KOPT-K1 (cell line): Measurements from ENCODE around the gene NEDD4.
A peak's percentile ranks its signal among the peaks of the same experiment; 100 is the strongest.

Experiments used
- H3K27ac ChIP-seq: fragments of 200-600 bp; sonication (generic); 2 replicates; pipeline ENCODE4 v1.5.1; 2016; ENCODE audit warnings: antibody characterized with exemption, mild to moderate bottlenecking, low read depth, low read length; ENCODE audit not compliant: poor library complexity, severe bottlenecking
- H3K36me3 ChIP-seq: fragments of 200-600 bp; sonication (generic); 2 replicates; pipeline ENCODE4 v1.5.1; 2017; ENCODE audit warnings: antibody characterized with exemption, mild to moderate bottlenecking, low read length, moderate library complexity; ENCODE audit not compliant: insufficient read depth
- H3K9me3 ChIP-seq: fragments of 200-600 bp; sonication (generic); 2 replicates; pipeline ENCODE4 v1.5.1; 2017; ENCODE audit warnings: antibody characterized with exemption, low read length, mild to moderate bottlenecking; ENCODE audit not compliant: insufficient read depth, poor library complexity, severe bottlenecking

Gene NEDD4

GRCh38 chr15:55991802-55992768, 1.3 kb downstream of the NEDD4 start:
- Histone ChIP-seq H3K9me3 (no peaks in the 10 kb centered on the region), H3K27ac (peak overlapping the region; percentile 73), H3K36me3 (no peaks in the 10 kb centered on the region)

- H3K27ac ChIP-seq, result no peak overlapping the region
- H3K36me3 ChIP-seq, result no peaks in the 10 kb centered on the region
- no peaks in the 10 kb centered on the region for H3K9me3 ChIP-seq
Observed at GRCh38 chr15:55990998-55991397, 2.4 kb downstream of the NEDD4 start.

- no peaks in the 10 kb centered on the region for H3K36me3 ChIP-seq
- no peak overlapping the region for H3K27ac ChIP-seq
Observed at GRCh38 chr15:55990516-55990915, 2.9 kb downstream of the NEDD4 start.

DNA sequence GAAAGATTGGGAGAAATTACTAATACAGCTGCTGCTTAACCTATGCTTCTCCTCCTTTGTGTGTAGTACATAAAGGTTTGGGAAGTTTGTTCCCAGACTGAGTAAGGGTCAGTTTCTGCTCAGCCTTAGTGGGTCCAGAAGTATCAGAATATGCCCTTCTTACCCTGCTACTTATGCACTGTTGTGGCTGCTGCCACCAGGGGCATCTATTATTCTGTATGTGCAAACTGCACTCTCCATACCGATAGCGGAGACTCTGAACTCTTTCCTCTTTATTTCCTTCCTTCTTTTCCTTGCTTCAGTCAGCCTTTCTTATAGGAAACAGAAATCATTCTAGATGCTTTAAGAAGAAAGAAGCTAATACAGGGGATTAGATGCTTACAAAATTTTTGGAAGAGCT, 4.0 kb downstream of the NEDD4 start:
- Histone ChIP-seq H3K36me3 (no peaks in the 10 kb centered on the region), H3K9me3 (no peaks in the 10 kb centered on the region), H3K27ac (no peak overlapping the region)

More at GRCh38 chr15:55990516-55990915, 2.9 kb downstream of the NEDD4 start:
- H3K9me3 ChIP-seq, result no peaks in the 10 kb centered on the region

DNA sequence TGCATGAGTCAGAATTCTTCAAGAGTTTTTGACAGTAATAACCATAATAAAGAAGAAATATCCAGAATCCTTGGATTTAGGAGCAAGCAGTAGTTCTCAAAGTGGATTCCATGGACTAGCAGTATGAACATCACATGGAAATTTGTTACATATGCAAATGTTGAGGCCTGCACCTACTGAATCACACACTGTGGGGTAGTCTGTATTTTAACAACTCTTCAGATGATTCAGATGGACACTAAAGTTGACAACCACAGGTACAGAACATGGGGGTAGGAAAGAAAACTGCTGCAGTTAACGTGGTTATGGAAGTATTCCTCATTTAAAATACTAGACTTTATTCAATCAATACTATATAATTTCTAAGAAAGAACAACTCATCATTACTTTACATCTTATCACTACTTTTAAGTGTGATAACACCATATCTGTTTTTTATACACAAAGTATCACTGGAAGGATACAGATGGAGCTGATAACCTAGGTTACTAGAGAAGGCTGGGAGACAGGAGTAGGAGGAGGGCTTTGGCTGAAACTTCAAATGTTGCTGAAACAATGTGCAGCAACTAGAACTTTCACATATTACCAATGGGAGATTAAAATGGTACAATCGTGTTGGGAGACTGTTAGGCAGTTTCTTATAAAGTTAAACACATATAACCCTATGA, 11.7 kb downstream of the NEDD4 start:
- H3K36me3 ChIP-seq, result no peaks in the 10 kb centered on the region
- H3K9me3 ChIP-seq, result no peaks in the 10 kb centered on the region
- no peak overlapping the region for H3K27ac ChIP-seq

DNA sequence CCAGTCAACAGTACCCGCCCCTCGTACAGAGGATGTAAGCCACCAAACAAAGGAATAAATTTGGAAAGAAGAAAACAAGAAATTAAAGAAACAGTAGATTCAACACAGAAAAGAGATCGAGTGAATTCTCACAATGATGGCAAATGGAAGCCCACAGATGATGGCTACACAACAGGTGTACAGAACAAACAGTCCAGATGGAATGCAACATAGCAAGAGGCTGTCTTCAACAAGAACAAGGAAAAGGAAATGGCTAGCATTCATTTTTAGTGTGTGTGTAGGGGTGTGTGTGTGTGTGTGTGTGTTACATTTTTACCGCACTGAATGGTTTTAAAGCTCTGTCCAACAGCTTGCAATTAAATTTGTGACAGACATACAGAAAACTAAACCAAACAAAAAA, 12.9 kb downstream of the NEDD4 start:
- Histone ChIP-seq H3K9me3 (no peaks in the 10 kb centered on the region), H3K27ac (no peak overlapping the region), H3K36me3 (no peaks in the 10 kb centered on the region)

DNA sequence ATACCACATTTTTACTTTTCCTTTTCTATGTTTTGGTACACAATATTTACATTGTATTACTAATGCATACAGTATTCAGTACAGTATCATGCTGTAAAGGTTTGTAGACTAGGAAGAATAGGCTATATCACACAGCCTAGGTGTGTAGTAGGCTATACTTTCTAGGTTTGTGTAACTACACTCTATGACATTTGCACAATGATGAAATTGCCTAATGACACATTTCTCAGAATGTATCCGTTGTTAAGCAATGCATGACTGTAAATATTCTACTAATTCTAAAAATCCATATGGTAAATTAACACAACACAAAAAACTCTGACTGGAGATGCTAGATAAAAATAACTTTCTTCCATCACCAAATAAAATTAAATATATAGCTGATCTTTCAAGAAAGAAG, 16.2 kb downstream of the NEDD4 start:
- H3K9me3 ChIP-seq, result peaks cover 3% of the 10 kb centered on the region
- no peak overlapping the region for H3K27ac ChIP-seq
- H3K36me3 ChIP-seq, result no peaks in the 10 kb centered on the region

GRCh38 chr15:55970286-55970685, 23.1 kb downstream of the NEDD4 start:
- no peak overlapping the region for H3K27ac ChIP-seq
- H3K9me3 ChIP-seq, result peaks cover 3% of the 10 kb centered on the region
- 0 out of 2 replicates have a peak, but pooled peaks cover 2% of the 10 kb centered on the region for H3K36me3 ChIP-seq

DNA sequence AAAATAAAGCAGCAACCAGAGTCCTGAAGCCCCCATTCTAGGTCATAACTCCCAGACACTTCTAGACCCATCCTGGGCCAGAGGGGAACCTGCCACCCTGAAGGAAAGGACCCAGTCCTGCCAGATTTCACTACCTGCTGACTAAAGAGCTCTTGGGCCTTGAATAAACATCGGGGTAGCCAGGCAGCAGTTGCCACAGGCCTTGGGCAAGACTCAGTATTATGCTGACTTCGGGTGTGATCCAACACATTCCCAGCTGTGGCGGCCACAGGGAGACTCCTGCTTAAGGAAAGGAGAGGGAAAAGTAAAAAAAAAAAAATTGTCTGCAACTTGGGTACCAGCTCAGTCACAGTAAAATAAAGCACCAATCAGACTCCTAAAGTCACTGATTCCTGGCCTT, 23.8 kb downstream of the NEDD4 start:
- peaks cover 3% of the 10 kb centered on the region for H3K9me3 ChIP-seq
- H3K36me3 ChIP-seq, result 0 out of 2 replicates have a peak, but pooled peaks cover 6% of the 10 kb centered on the region
- no peak overlapping the region for H3K27ac ChIP-seq

DNA sequence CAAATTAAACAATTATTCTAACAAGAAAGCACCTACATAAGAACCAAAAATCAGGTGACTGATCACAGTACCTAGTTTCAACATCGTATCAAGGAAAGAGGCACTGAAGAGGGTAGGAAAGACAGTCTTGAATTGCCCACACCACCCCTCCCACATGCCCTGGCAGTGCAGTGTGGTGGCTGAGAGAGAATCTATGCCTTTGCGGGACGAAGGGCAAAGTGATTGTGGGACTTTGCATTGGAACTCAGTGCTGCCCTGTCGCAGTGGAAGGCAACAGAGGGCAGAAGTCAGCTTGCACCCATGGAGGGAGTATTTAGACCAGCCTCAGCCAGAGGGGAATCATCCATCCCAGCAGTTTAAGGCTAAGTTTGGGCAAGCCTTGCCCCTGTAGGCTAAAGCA, 24.5 kb downstream of the NEDD4 start:
- H3K36me3 ChIP-seq, result 0 out of 2 replicates have a peak, but pooled peaks cover 6% of the 10 kb centered on the region
- peaks cover 3% of the 10 kb centered on the region for H3K9me3 ChIP-seq
- H3K27ac ChIP-seq, result no peak overlapping the region

DNA sequence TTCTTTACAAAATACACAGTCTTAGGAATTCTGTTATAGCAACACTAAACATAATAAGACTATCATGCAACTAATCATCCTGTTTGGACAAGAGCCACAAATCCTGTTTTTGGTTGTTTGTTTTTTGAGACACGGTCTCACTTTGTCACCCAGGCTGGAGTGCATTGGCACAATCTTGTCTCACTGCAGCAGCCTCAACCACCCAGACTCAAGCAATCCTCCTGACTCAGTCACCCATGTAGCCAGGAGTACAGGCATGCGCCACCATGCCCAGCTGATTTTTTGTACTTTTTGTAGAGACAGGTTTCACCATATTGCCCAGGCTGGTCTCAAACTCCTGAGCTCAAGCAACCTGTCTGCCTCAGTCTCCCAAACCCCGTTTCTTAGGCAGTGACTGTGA, 28.3 kb downstream of the NEDD4 start:
- H3K36me3 ChIP-seq, result 0 out of 2 replicates have a peak, but pooled peaks cover 6% of the 10 kb centered on the region
- H3K9me3 ChIP-seq, result no peaks in the 10 kb centered on the region
- H3K27ac ChIP-seq, result no peak overlapping the region

- no peaks in the 10 kb centered on the region for H3K9me3 ChIP-seq
- no peak overlapping the region for H3K27ac ChIP-seq
Observed at GRCh38 chr15:55960946-55961345, 32.5 kb downstream of the NEDD4 start.

GRCh38 chr15:55959744-55960447, 33.5 kb downstream of the NEDD4 start:
- Histone ChIP-seq H3K36me3 (no peaks in the 10 kb centered on the region), H3K27ac (no peak overlapping the region), H3K9me3 (no peaks in the 10 kb centered on the region)

More at GRCh38 chr15:55960946-55961345, 32.5 kb downstream of the NEDD4 start:
- 0 out of 2 replicates have a peak, but pooled peaks cover 6% of the 10 kb centered on the region for H3K36me3 ChIP-seq

DNA sequence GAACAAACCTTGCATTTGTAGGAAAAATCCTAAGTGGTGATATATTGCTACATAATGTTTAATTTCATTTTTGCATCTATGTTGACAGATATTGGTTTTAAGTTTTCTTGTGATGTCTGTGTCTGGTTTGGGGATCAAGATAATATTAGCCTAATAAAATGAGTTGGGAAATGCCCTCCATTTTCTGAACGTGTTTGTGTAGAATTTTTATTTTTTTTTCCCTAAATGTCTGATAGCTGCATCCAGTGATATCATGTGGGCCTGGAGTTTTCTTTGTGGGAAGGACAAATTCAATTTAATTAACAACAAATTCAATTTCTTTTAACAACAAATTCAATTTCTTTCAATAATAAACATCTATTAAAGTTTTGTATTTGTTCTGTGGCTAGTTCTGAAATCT, 35.1 kb downstream of the NEDD4 start:
- H3K9me3 ChIP-seq, result no peaks in the 10 kb centered on the region
- H3K36me3 ChIP-seq, result no peaks in the 10 kb centered on the region
- no peak overlapping the region for H3K27ac ChIP-seq
